Keratinocyte (primary cell): ENCODE results near the gene DAPK2. TPM values are rescaled to one million over a fixed set of nuclear protein-coding genes. Genes with fewer than 3 reads are reported as not detected.

Experiments
- DNase-seq: peaks from one replicate; pipeline ENCODE4 v3.0.0-alpha.2; 2011; ENCODE audit warnings: low read depth, missing footprints, low spot score
- FAIRE-seq: peaks from 2 replicates; lab custom pipeline; 2011; peaks lifted over from hg19 to GRCh38; lab: Jason Lieb, UNC
- H2AFZ ChIP-seq: 2 replicates; pipeline ENCODE4 v1.6.0; 2012; ENCODE audit warnings: low read length, control low read depth, inconsistent platforms; ENCODE audit not compliant: control insufficient read depth
- H3K27ac ChIP-seq: 2 replicates; pipeline ENCODE4 v1.5.1; 2011; ENCODE audit warnings: low read length; ENCODE audit not compliant: control insufficient read depth, insufficient read depth
- H3K27me3 ChIP-seq: 3 replicates; pipeline ENCODE4 v1.6.0; 2011; ENCODE audit warnings: low read length; ENCODE audit not compliant: control insufficient read depth, insufficient read depth; ENCODE audit errors: extremely low read depth
- H3K36me3 ChIP-seq, 2 experiments: 2 replicates in 1 of 2; 3 replicates in 1 of 2; pipeline ENCODE4 v1.5.1; 2011; ENCODE audit warnings: low read length in 2 of 2, mild to moderate bottlenecking in 1 of 2; ENCODE audit not compliant: control insufficient read depth in 2 of 2, insufficient read depth in 2 of 2; ENCODE audit errors: extremely low read depth in 1 of 2
- H3K4me1 ChIP-seq: 3 replicates; pipeline ENCODE4 v1.5.1; 2011; ENCODE audit warnings: low read length; ENCODE audit not compliant: control insufficient read depth, insufficient read depth; ENCODE audit errors: extremely low read depth
- H3K4me2 ChIP-seq: 3 replicates; pipeline ENCODE4 v1.6.0; 2011; ENCODE audit warnings: low read depth, low read length; ENCODE audit not compliant: control insufficient read depth, insufficient read depth; ENCODE audit errors: extremely low read depth
- H3K4me3 ChIP-seq, 3 experiments: fragments of 200-600 bp in 1 of 3; sonication (generic) in 1 of 3; 2 replicates in 2 of 3; 3 replicates in 1 of 3; pipeline ENCODE4 v1.5.1; 2011 to 2016; ENCODE audit warnings: low read length in 3 of 3, mild to moderate bottlenecking in 3 of 3, control low read depth in 2 of 3, inconsistent platforms in 1 of 3, low read depth in 1 of 3, mixed read lengths in 1 of 3, mixed run types in 1 of 3, moderate library complexity in 1 of 3; ENCODE audit not compliant: control insufficient read depth in 2 of 3, insufficient read depth in 2 of 3; ENCODE audit errors: extremely low read depth in 1 of 3
- H3K79me2 ChIP-seq: 2 replicates; pipeline ENCODE4 v1.6.0; 2012; ENCODE audit warnings: low read length; ENCODE audit not compliant: control insufficient read depth, insufficient read depth
- H3K9ac ChIP-seq: 3 replicates; pipeline ENCODE4 v1.6.0; 2011; ENCODE audit warnings: low read length; ENCODE audit not compliant: control insufficient read depth, insufficient read depth; ENCODE audit errors: extremely low read depth
- H3K9me1 ChIP-seq: 3 replicates; pipeline ENCODE4 v1.6.0; 2011; ENCODE audit warnings: low read length; ENCODE audit not compliant: control insufficient read depth, insufficient read depth; ENCODE audit errors: extremely low read depth
- H3K9me3 ChIP-seq: 2 replicates; pipeline ENCODE4 v1.5.1; 2012; ENCODE audit warnings: low read depth, low read length; ENCODE audit not compliant: control insufficient read depth
- H4K20me1 ChIP-seq: 3 replicates; pipeline ENCODE4 v1.6.0; 2011; ENCODE audit warnings: low read length; ENCODE audit not compliant: control insufficient read depth, insufficient read depth; ENCODE audit errors: extremely low read depth
- EZH2 ChIP-seq: IDR thresholded peaks from one replicate; pipeline ENCODE4 v1.6.1; 2012; ENCODE audit warnings: inconsistent platforms, mild to moderate bottlenecking, low read length, moderate library complexity
- dilution Hi-C: fragments of 300-500 bp; cut with MboI; formaldehyde crosslinking; loops from one replicate; pipeline ENCODE4 v1.7.0; 2020; ENCODE audit warnings: low sequenced_read_pairs; ENCODE audit not compliant: extremely low pct_ligation_motif_present
- polyA plus RNA-seq, 5 experiments: library from polyadenylated mRNA; depleted of rRNA in 3 of 5; stranded (reverse) in 3 of 5; stranded (forward) in 1 of 5; unstranded in 1 of 5; fragments of >200 nt; gene quantifications; 1 replicate in 1 of 5; 2 replicates in 3 of 5; 3 replicates in 1 of 5; pipeline versions ENCODE4 v1.2.1 to v1.2.3, GENCODE V29; 2011 to 2012; ENCODE audit warnings: missing spikeins in 2 of 5, low read depth in 1 of 5, low replicate concordance in 1 of 5
- TF ChIP-seq, protein P1 (sequence below), 3 experiments: IDR thresholded peaks in 1 of 3; conservative IDR thresholded peaks in 1 of 3; optimal IDR thresholded peaks in 1 of 3; 2 replicates in 2 of 3; 3 replicates in 1 of 3; pipeline versions ENCODE3 to v1.5.1; 2011; ENCODE audit warnings: low read length in 3 of 3, mild to moderate bottlenecking in 3 of 3, moderate library complexity in 2 of 3, control low read depth in 1 of 3, inconsistent platforms in 1 of 3; ENCODE audit not compliant: insufficient read depth in 2 of 3; ENCODE audit errors: extremely low read depth in 1 of 3

The DAPK2 gene
- polyA plus RNA-seq, 1 donor (not counting 4 experiments of a cell fraction or from before 2014, with no cell fraction given): 1.4 TPM

GRCh38 chr15:63996794-63997357 lies 49.4 kb downstream of the DAPK2 start:
- no peak for TF ChIP-seq EZH2
- TF ChIP-seq, protein P1, sequence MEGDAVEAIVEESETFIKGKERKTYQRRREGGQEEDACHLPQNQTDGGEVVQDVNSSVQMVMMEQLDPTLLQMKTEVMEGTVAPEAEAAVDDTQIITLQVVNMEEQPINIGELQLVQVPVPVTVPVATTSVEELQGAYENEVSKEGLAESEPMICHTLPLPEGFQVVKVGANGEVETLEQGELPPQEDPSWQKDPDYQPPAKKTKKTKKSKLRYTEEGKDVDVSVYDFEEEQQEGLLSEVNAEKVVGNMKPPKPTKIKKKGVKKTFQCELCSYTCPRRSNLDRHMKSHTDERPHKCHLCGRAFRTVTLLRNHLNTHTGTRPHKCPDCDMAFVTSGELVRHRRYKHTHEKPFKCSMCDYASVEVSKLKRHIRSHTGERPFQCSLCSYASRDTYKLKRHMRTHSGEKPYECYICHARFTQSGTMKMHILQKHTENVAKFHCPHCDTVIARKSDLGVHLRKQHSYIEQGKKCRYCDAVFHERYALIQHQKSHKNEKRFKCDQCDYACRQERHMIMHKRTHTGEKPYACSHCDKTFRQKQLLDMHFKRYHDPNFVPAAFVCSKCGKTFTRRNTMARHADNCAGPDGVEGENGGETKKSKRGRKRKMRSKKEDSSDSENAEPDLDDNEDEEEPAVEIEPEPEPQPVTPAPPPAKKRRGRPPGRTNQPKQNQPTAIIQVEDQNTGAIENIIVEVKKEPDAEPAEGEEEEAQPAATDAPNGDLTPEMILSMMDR (optimal IDR thresholded peaks at IDR 0.05 in 1 of 3, IDR thresholded peaks at IDR 0.05 in 1 of 3, conservative IDR thresholded peaks at IDR 0.05 in 1 of 3; ENCODE audit: extremely low read depth in 1 of 3, insufficient read depth in 2 of 3, low read length in 3 of 3): no peak
- H3K27me3 ChIP-seq: peaks cover 3% of the 10 kb centered on the region
- H3K9me3 ChIP-seq: no peaks in the 10 kb centered on the region
- H3K36me3 ChIP-seq: no peaks in the 10 kb centered on the region
- H3K4me3 ChIP-seq: no peak overlapping the region
- H3K79me2 ChIP-seq: no peaks in the 10 kb centered on the region
- no peaks in the 10 kb centered on the region for H3K9me1 ChIP-seq
- dilution Hi-C loops: no loop called here
- DNase-seq (no peak), FAIRE-seq (no peak)
- H4K20me1 ChIP-seq: no peaks in the 10 kb centered on the region
- peaks cover 24% of the 10 kb centered on the region for H3K4me1 ChIP-seq
- no peak overlapping the region for H3K9ac ChIP-seq
- no peak overlapping the region for H2AFZ ChIP-seq
- H3K27ac ChIP-seq: no peak overlapping the region
- no peak overlapping the region for H3K4me2 ChIP-seq

DNA sequence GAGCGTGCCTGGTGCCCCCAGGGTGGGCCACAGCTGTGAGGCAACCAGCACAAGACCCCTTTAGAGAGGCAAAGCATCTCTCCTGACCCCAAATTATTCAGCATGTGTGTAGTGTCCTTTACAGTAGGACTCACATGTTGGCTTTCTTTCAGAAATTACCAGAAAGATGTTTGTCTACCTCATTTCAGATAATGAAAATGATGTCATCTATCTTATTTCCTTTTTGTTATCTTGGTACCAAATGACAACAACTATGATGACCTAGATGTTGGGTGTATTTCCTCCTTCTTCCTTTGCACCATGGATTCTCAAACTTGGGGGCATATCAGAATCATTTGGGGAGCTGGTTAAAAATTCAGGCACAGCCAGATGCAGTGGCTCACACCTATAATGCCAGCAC lies 50.5 kb downstream of the DAPK2 start:
- peaks cover 3% of the 10 kb centered on the region for H3K27me3 ChIP-seq
- dilution Hi-C loops: no loop called here
- H3K9me3 ChIP-seq: no peaks in the 10 kb centered on the region
- H3K27ac ChIP-seq: no peak overlapping the region
- TF ChIP-seq, protein P1 (optimal IDR thresholded peaks at IDR 0.05 in 1 of 3, IDR thresholded peaks at IDR 0.05 in 1 of 3, conservative IDR thresholded peaks at IDR 0.05 in 1 of 3; ENCODE audit: extremely low read depth in 1 of 3, insufficient read depth in 2 of 3, low read length in 3 of 3): no peak
- no peak for TF ChIP-seq EZH2
- no peak for FAIRE-seq
- H3K36me3 ChIP-seq: no peaks in the 10 kb centered on the region
- peaks cover 24% of the 10 kb centered on the region for H3K4me1 ChIP-seq
- H3K4me3 ChIP-seq: no peak overlapping the region
- H3K79me2 ChIP-seq: no peaks in the 10 kb centered on the region
- no peaks in the 10 kb centered on the region for H3K9me1 ChIP-seq
- DNase-seq: no peak
- no peaks in the 10 kb centered on the region for H4K20me1 ChIP-seq
- H3K4me2 ChIP-seq: no peak overlapping the region
- H3K9ac ChIP-seq: no peak overlapping the region
- H2AFZ ChIP-seq: no peak overlapping the region
